Ectodermal cell (in vitro differentiated cells): Measurements from ENCODE around the gene INTS15.

Experiments used
- H3K27ac ChIP-seq: 2 replicates; pipeline ENCODE4 v1.7.0; 2013; ENCODE audit warnings: mild to moderate bottlenecking, low read depth, low read length; ENCODE audit not compliant: insufficient read depth, poor library complexity, severe bottlenecking
- H3K27me3 ChIP-seq: 2 replicates; pipeline ENCODE4 v1.7.0; 2013; ENCODE audit warnings: mild to moderate bottlenecking, low read length; ENCODE audit not compliant: insufficient read depth, control insufficient read depth, poor library complexity, severe bottlenecking
- H3K36me3 ChIP-seq: one replicate; pipeline ENCODE4 v1.7.0; 2013; ENCODE audit warnings: low read length; ENCODE audit not compliant: control insufficient read depth, insufficient read depth
- H3K4me1 ChIP-seq: one replicate; pipeline ENCODE4 v1.7.0; 2013; ENCODE audit warnings: low read length; ENCODE audit not compliant: control insufficient read depth, insufficient read depth
- H3K4me3 ChIP-seq: 2 replicates; pipeline ENCODE4 v1.7.0; 2013; ENCODE audit warnings: low read depth, low read length, control low read depth; ENCODE audit not compliant: insufficient read depth
- H3K9me3 ChIP-seq: 2 replicates; pipeline ENCODE4 v1.7.0; 2013; ENCODE audit warnings: mild to moderate bottlenecking, low read length, moderate library complexity; ENCODE audit not compliant: control insufficient read depth
- WGBS, 2 experiments: methylation state at CpG; one replicate each; pipeline ENCODE4 v1.1.7; 2013; ENCODE audit warnings: missing lambda C conversion rate in 2 of 2; 5-methylcytosine and 5-hydroxymethylcytosine counted together

Gene INTS15

GRCh38 chr7:6616854-6617643 lies 27.2 kb downstream of the INTS15 start:
- H3K4me1 ChIP-seq, result peaks cover 5% of the 10 kb centered on the region
- 94% methylated on average over 20 of the region's 20 CpGs for WGBS, 2 experiments
- H3K4me3 ChIP-seq, result no peak overlapping the region
- no peak overlapping the region for H3K27ac ChIP-seq
- H3K36me3 ChIP-seq, result peaks cover 12% of the 10 kb centered on the region
- no peaks in the 10 kb centered on the region for H3K9me3 ChIP-seq
- peaks cover 8% of the 10 kb centered on the region for H3K27me3 ChIP-seq

GRCh38 chr7:6618621-6619020 lies 28.8 kb downstream of the INTS15 start:
- H3K27me3 ChIP-seq, result peaks cover 7% of the 10 kb centered on the region
- H3K4me1 ChIP-seq, result peaks cover 5% of the 10 kb centered on the region
- no peak overlapping the region for H3K27ac ChIP-seq
- 82 to 93% methylated on average over 2 to 4 of the region's 4 CpGs for WGBS, 2 experiments
- H3K36me3 ChIP-seq, result peaks cover 12% of the 10 kb centered on the region
- H3K9me3 ChIP-seq, result no peaks in the 10 kb centered on the region
- no peak overlapping the region for H3K4me3 ChIP-seq

GRCh38 chr7:6619961-6620360 lies 30.1 kb downstream of the INTS15 start:
- Histone ChIP-seq H3K27ac (no peak overlapping the region), H3K4me3 (no peak overlapping the region), H3K27me3 (no peaks in the 10 kb centered on the region), H3K36me3 (peaks cover 12% of the 10 kb centered on the region), H3K9me3 (no peaks in the 10 kb centered on the region), H3K4me1 (peaks cover 5% of the 10 kb centered on the region)
- 96 to 97% methylated on average over 2 to 3 of the region's 3 CpGs for WGBS, 2 experiments

GRCh38 chr7:6621195-6622133 lies 31.6 kb downstream of the INTS15 start:
- Histone ChIP-seq H3K4me3 (no peak overlapping the region), H3K27ac (no peak overlapping the region), H3K4me1 (no peaks in the 10 kb centered on the region), H3K36me3 (peaks cover 12% of the 10 kb centered on the region), H3K27me3 (no peaks in the 10 kb centered on the region), H3K9me3 (no peaks in the 10 kb centered on the region)
- 95 to 96% methylated on average over 20 of the region's 20 CpGs for WGBS, 2 experiments

- no peaks in the 10 kb centered on the region for H3K9me3 ChIP-seq
- peaks cover 12% of the 10 kb centered on the region for H3K36me3 ChIP-seq
- no peak overlapping the region for H3K4me3 ChIP-seq
- no peaks in the 10 kb centered on the region for H3K27me3 ChIP-seq
- WGBS, 2 experiments, result 96% methylated on average over 67 of the region's 67 CpGs
- H3K4me1 ChIP-seq, result no peaks in the 10 kb centered on the region
- H3K27ac ChIP-seq, result no peak overlapping the region
Observed at GRCh38 chr7:6622134-6622710, 32.4 kb downstream of the INTS15 start.

- Histone ChIP-seq H3K4me1 (no peaks in the 10 kb centered on the region), H3K27ac (no peak overlapping the region), H3K27me3 (no peaks in the 10 kb centered on the region), H3K9me3 (no peaks in the 10 kb centered on the region), H3K4me3 (no peak overlapping the region), H3K36me3 (peaks cover 12% of the 10 kb centered on the region)
- WGBS, 2 experiments, result 89% methylated on average over 15 of the region's 15 CpGs
Observed at GRCh38 chr7:6623589-6624245, 33.9 kb downstream of the INTS15 start.

GRCh38 chr7:6624246-6624611 lies 34.4 kb downstream of the INTS15 start:
- no peaks in the 10 kb centered on the region for H3K9me3 ChIP-seq
- H3K36me3 ChIP-seq, result peaks cover 12% of the 10 kb centered on the region
- H3K27ac ChIP-seq, result no peak overlapping the region
- no peaks in the 10 kb centered on the region for H3K27me3 ChIP-seq
- H3K4me3 ChIP-seq, result no peak overlapping the region
- no peaks in the 10 kb centered on the region for H3K4me1 ChIP-seq
- WGBS, 2 experiments, result 92 to 93% methylated on average over 3 of the region's 3 CpGs

- Histone ChIP-seq H3K27ac (no peak overlapping the region), H3K4me1 (no peaks in the 10 kb centered on the region), H3K27me3 (no peaks in the 10 kb centered on the region), H3K4me3 (no peak overlapping the region), H3K36me3 (no peaks in the 10 kb centered on the region), H3K9me3 (no peaks in the 10 kb centered on the region)
- 89 to 90% methylated on average over 6 of the region's 6 CpGs for whole genome bisulfite sequencing, 2 experiments
Observed at GRCh38 chr7:6628045-6628444, 38.2 kb downstream of the INTS15 start.

GRCh38 chr7:6630007-6630849 lies 40.4 kb downstream of the INTS15 start:
- H3K36me3 ChIP-seq, result no peaks in the 10 kb centered on the region
- 87% methylated on average over 11 of the region's 11 CpGs for WGBS, 2 experiments
- H3K4me3 ChIP-seq, result no peak overlapping the region
- H3K9me3 ChIP-seq, result no peaks in the 10 kb centered on the region
- no peaks in the 10 kb centered on the region for H3K27me3 ChIP-seq
- H3K27ac ChIP-seq, result no peak overlapping the region
- H3K4me1 ChIP-seq, result no peaks in the 10 kb centered on the region
